Neural progenitor cell (in vitro differentiated cells): ENCODE measurements around the gene HNRNPA0. TPM values are rescaled to one million over a fixed set of nuclear protein-coding genes. Genes with fewer than 3 reads are reported as not detected.
A peak's percentile ranks its signal among the peaks of the same experiment; 100 is the strongest.

Experiments
- DNase-seq: peaks from one replicate; pipeline ENCODE4 v3.0.0-alpha.2; 2016; ENCODE audit warnings: low spot score
- H2AFZ ChIP-seq: fragments of 200-600 bp; sonication (generic); replicated peaks from 2 replicates; pipeline ENCODE4 v1.6.1; 2016; ENCODE audit warnings: antibody characterized with exemption
- H3F3A ChIP-seq: fragments of 200-600 bp; sonication (generic); 2 replicates; pipeline ENCODE4 v1.6.1; 2016; ENCODE audit warnings: antibody characterized with exemption, low read depth
- H3K27ac ChIP-seq: fragments of 200-600 bp; sonication (generic); 2 replicates; pipeline ENCODE4 v1.5.1; 2016; ENCODE audit warnings: mild to moderate bottlenecking
- H3K27me3 ChIP-seq: fragments of 200-600 bp; sonication (generic); 2 replicates; pipeline ENCODE4 v1.6.1; 2016; ENCODE audit warnings: mild to moderate bottlenecking, moderate library complexity
- H3K36me3 ChIP-seq: fragments of 200-600 bp; sonication (generic); 2 replicates; pipeline ENCODE4 v1.5.1; 2016
- H3K4me1 ChIP-seq: fragments of 200-600 bp; sonication (generic); 2 replicates; pipeline ENCODE4 v1.6.1; 2016; ENCODE audit warnings: mixed run types
- H3K4me2 ChIP-seq: fragments of 200-600 bp; sonication (generic); 2 replicates; pipeline ENCODE4 v1.6.1; 2016
- H3K4me3 ChIP-seq: fragments of 200-600 bp; sonication (generic); 2 replicates; pipeline ENCODE4 v1.5.1; 2016
- H3K79me2 ChIP-seq: fragments of 200-600 bp; sonication (generic); 2 replicates; pipeline ENCODE4 v1.6.1; 2016; ENCODE audit warnings: low read depth
- H3K9ac ChIP-seq: fragments of 200-600 bp; sonication (generic); 2 replicates; pipeline ENCODE4 v1.6.1; 2016
- H3K9me3 ChIP-seq: fragments of 200-600 bp; sonication (generic); 2 replicates; pipeline ENCODE4 v1.5.1; 2016; ENCODE audit warnings: low read depth
- H4K20me1 ChIP-seq: fragments of 200-600 bp; sonication (generic); 2 replicates; pipeline ENCODE4 v1.6.1; 2016; ENCODE audit warnings: low read depth
- H3K27ac Mint-ChIP-seq: 3 replicates; pipeline ENCODE4 v1.8.0; 2021; ENCODE audit warnings: mixed read lengths
- H3K27me3 Mint-ChIP-seq: 2 replicates; pipeline ENCODE4 v1.8.0; 2022; ENCODE audit warnings: low read depth, mild to moderate bottlenecking, inconsistent platforms, moderate library complexity, mixed read lengths; ENCODE audit not compliant: insufficient read depth
- H3K36me3 Mint-ChIP-seq: 3 replicates; pipeline ENCODE4 v1.8.0; 2021; ENCODE audit warnings: mixed read lengths
- H3K4me1 Mint-ChIP-seq: 3 replicates; pipeline ENCODE4 v1.8.0; 2021; ENCODE audit warnings: mixed read lengths
- H3K4me3 Mint-ChIP-seq: 3 replicates; pipeline ENCODE4 v1.8.0; 2021; ENCODE audit warnings: mild to moderate bottlenecking, moderate library complexity, mixed read lengths
- H3K9me3 Mint-ChIP-seq: 3 replicates; pipeline ENCODE4 v1.8.0; 2020; ENCODE audit warnings: mixed read lengths
- EZH2 ChIP-seq: fragments of 200-600 bp; sonication (generic); IDR thresholded peaks from 2 replicates; pipeline ENCODE4 v1.6.1; 2017; ENCODE audit warnings: antibody characterized with exemption, mild to moderate bottlenecking, moderate library complexity
- EZH2phosphoT487 ChIP-seq: fragments of 200-600 bp; sonication (generic); IDR thresholded peaks from 2 replicates; pipeline ENCODE4 v1.6.1; 2017; ENCODE audit warnings: antibody characterized with exemption
- total RNA-seq: library from RNA; depleted of rRNA; stranded (reverse); fragments of >200 nt; gene quantifications from 2 replicates; pipeline ENCODE4 v1.2.3, GENCODE V29; 2015; ENCODE audit warnings: low replicate concordance
- TF ChIP-seq, protein P1 (sequence below): fragments of 200-600 bp; sonication (generic); IDR thresholded peaks from 2 replicates; pipeline ENCODE4 v1.5.1; 2017; ENCODE audit warnings: antibody characterized with exemption, mild to moderate bottlenecking

Gene HNRNPA0
- total RNA-seq, 1 donor from 2014 or later, result 49.8 TPM

DNA sequence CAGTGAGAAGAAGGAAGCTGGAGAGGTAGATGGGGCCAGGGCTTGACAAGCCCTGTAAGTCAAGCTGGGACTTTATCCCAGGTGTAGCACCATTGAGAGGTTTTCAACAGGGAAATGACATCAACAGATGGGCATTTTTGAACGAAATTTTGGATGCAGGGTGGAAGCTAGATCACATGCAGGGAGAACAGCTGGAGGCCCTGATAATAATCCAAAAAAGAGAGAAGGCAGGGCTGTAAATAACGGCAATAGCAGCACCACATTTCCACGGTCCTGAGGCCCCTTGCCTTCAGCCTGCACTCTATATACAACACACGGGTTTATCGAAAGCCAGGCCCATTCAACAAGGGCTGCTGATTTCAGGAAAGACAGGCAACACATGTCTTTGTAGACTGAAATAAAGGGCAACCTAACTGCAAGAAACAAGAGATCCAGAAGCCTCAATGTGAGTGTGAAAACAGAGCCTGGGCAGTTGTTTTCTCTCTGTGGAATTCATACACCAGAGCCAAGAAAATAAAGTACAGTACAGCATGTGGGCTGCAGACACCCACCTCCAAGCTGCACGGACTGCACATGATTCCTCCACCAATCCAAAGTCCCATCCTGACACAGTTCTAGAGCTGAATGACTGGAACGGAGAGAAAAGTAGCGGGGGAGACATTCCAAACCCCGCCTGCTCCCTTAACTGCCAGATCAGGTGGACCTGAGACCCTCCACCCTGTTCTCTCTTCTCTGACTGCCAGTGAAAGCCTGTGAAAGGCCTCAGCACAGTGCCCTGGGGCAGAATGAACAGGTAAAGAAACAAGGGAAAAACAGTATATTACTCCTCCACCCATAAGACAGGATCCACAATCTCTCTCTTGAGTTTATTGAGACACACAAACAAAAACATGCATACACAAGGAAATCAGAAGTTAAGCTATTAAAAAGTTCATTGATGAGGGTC, 54.6 kb downstream of the HNRNPA0 start:
- H3K27ac Mint-ChIP-seq, result no peak overlapping the region
- Histone ChIP-seq H3K79me2 (no peaks in the 10 kb centered on the region), H2AFZ (no peak overlapping the region), H3K4me1 (no peaks in the 10 kb centered on the region), H3F3A (no peaks in the 10 kb centered on the region), H3K4me2 (no peak overlapping the region), H3K27ac (no peak overlapping the region), H3K36me3 (no peaks in the 10 kb centered on the region), H3K4me3 (no peak overlapping the region), H3K9me3 (no peaks in the 10 kb centered on the region), H3K27me3 (no peaks in the 10 kb centered on the region), H4K20me1 (no peaks in the 10 kb centered on the region), H3K9ac (no peak overlapping the region)
- DNase-seq, result no peak
- TF ChIP-seq EZH2, result no peak
- TF ChIP-seq, protein P1, sequence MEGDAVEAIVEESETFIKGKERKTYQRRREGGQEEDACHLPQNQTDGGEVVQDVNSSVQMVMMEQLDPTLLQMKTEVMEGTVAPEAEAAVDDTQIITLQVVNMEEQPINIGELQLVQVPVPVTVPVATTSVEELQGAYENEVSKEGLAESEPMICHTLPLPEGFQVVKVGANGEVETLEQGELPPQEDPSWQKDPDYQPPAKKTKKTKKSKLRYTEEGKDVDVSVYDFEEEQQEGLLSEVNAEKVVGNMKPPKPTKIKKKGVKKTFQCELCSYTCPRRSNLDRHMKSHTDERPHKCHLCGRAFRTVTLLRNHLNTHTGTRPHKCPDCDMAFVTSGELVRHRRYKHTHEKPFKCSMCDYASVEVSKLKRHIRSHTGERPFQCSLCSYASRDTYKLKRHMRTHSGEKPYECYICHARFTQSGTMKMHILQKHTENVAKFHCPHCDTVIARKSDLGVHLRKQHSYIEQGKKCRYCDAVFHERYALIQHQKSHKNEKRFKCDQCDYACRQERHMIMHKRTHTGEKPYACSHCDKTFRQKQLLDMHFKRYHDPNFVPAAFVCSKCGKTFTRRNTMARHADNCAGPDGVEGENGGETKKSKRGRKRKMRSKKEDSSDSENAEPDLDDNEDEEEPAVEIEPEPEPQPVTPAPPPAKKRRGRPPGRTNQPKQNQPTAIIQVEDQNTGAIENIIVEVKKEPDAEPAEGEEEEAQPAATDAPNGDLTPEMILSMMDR, result no peak
- no peaks in the 10 kb centered on the region for H3K9me3 Mint-ChIP-seq
- H3K36me3 Mint-ChIP-seq, result peaks cover 3% of the 10 kb centered on the region
- H3K4me1 Mint-ChIP-seq, result peaks cover 2% of the 10 kb centered on the region
- no peak overlapping the region for H3K4me3 Mint-ChIP-seq
- no peaks in the 10 kb centered on the region for H3K27me3 Mint-ChIP-seq

DNA sequence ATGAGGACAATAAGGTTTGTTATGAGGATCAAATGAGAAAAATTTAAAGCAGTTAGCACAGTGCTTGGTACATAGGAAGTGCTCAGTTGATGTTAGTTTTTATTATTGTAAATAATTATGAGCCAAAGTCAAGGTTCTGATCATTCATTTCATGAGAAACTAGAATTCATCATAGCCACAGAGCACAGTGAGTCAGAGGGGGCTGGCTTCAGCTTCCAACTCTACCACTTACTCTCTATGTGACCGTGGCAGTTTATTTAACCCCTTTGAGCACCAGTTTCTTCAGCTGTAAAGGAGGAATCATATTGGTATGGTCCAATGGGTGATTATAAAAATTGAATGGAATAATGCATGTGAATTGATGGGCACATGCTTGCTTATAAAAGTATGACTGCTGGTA, 57.7 kb downstream of the HNRNPA0 start:
- Mint-ChIP-seq H3K4me1 (peaks cover 2% of the 10 kb centered on the region), H3K36me3 (peaks cover 6% of the 10 kb centered on the region), H3K4me3 (no peak overlapping the region), H3K9me3 (no peaks in the 10 kb centered on the region), H3K27ac (no peak overlapping the region), H3K27me3 (peaks cover 2% of the 10 kb centered on the region)
- no peaks in the 10 kb centered on the region for H3K27me3 ChIP-seq
- no peak overlapping the region for H3K4me2 ChIP-seq
- no peaks in the 10 kb centered on the region for H3K4me1 ChIP-seq
- H3K9ac ChIP-seq, result no peak overlapping the region
- no peaks in the 10 kb centered on the region for H3K9me3 ChIP-seq
- no peaks in the 10 kb centered on the region for H4K20me1 ChIP-seq
- no peak overlapping the region for H3K27ac ChIP-seq
- H3F3A ChIP-seq, result no peaks in the 10 kb centered on the region
- H3K79me2 ChIP-seq, result no peaks in the 10 kb centered on the region
- no peak overlapping the region for H2AFZ ChIP-seq
- TF ChIP-seq EZH2 (no peak), EZH2phosphoT487 (no peak)
- TF ChIP-seq, protein P1, result no peak
- no peak for DNase-seq
- no peaks in the 10 kb centered on the region for H3K36me3 ChIP-seq
- H3K4me3 ChIP-seq, result no peak overlapping the region

DNA sequence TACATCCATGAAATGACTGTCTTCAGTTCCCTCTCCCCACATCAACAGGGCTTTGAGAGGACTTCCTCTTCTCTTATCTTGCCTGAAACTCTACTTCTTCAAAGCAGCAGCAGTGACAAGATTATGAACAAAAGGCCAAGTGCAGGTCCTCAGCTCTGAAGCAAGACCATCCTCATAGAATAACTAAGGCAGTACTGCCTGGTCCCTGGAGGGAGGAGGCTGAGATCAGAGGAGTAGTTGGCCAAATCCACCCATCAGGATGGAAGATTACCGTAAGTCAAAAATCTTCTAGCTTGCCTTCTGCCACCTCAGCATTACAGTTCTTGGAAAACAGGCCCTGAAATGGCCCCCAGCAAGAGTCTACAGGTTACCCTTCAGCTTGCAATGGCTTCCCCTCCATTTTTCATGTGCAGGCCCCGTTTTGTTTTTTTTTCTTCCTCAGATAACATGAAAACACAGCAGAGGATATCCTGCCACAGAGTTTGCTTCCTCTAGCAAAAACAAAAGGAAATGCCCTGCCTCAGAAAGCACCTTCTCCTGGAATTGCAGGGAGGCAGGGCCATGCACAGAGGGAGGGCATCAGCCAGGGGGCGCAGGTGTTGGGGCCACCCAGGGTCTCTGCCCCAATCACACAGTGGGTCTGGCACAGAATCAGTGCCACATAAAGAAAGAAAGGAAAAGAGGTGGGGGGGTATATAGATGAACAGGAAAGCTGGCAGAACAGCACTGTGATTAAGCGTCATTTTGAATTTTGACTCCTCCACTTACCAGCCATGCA, 58.3 kb downstream of the HNRNPA0 start:
- TF ChIP-seq, protein P1, result peak; percentile 4
- no peak for TF ChIP-seq EZH2
- no peak for TF ChIP-seq EZH2phosphoT487
- Histone ChIP-seq H3K4me2 (no peak overlapping the region), H3K4me3 (no peak overlapping the region), H3K79me2 (no peaks in the 10 kb centered on the region), H3K9ac (no peak overlapping the region), H3K36me3 (no peaks in the 10 kb centered on the region), H2AFZ (no peak overlapping the region), H3K27ac (no peak overlapping the region), H4K20me1 (no peaks in the 10 kb centered on the region), H3K4me1 (no peaks in the 10 kb centered on the region), H3K27me3 (no peaks in the 10 kb centered on the region), H3K9me3 (no peaks in the 10 kb centered on the region), H3F3A (no peaks in the 10 kb centered on the region)
- Mint-ChIP-seq H3K4me3 (no peak overlapping the region), H3K27me3 (peaks cover 2% of the 10 kb centered on the region), H3K4me1 (peaks cover 2% of the 10 kb centered on the region), H3K27ac (peak overlapping the region; percentile 5), H3K9me3 (no peaks in the 10 kb centered on the region), H3K36me3 (peaks cover 6% of the 10 kb centered on the region)
- no peak for DNase-seq

Other genes starting within 250 kb of the HNRNPA0 start
- gene KLHL3, start 18.3 kb downstream of the HNRNPA0 start, total RNA-seq, result 17.2 and 26.8 TPM in 2 replicates
- not detected in 2 replicates for gene MYOT, start 113.5 kb upstream of the HNRNPA0 start, total RNA-seq
- not detected in 2 replicates for gene PKD2L2, start 135.1 kb upstream of the HNRNPA0 start, total RNA-seq